GM12801 (cell line): ENCODE results near the gene SLF2.

Source experiments
- TF ChIP-seq, protein P1 (sequence below): IDR thresholded peaks from one replicate; pipeline ENCODE4 v1.5.1; 2011; ENCODE audit warnings: control low read depth; ENCODE audit not compliant: insufficient read length; ENCODE audit errors: extremely low read depth

The SLF2 gene

DNA sequence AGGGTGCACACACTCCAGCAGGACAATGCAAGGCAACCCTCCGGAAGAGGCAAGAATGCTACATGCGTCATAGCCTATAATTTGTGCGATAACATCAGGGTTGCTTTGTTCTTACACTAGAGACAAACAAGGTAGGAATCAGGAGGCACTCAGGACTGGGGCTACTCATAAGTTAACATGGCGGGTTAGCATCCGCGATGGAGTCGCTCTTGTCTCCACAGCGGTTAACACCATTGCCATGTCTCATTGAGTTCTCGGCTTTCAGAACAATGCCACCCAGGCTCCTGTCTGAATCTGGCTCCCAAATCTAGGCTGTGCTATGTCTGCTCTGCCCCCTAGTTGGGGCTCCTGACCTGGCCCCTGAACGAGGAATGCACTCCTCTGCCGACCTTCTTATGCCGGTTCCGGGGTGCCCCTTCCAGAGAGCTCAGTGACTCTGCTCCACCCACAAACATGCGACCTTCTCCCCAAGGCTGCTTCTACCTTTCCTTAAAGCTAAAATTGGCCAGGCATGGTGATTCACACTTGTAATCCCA lies 24.9 kb upstream of the SLF2 start:
- TF ChIP-seq, protein P1, sequence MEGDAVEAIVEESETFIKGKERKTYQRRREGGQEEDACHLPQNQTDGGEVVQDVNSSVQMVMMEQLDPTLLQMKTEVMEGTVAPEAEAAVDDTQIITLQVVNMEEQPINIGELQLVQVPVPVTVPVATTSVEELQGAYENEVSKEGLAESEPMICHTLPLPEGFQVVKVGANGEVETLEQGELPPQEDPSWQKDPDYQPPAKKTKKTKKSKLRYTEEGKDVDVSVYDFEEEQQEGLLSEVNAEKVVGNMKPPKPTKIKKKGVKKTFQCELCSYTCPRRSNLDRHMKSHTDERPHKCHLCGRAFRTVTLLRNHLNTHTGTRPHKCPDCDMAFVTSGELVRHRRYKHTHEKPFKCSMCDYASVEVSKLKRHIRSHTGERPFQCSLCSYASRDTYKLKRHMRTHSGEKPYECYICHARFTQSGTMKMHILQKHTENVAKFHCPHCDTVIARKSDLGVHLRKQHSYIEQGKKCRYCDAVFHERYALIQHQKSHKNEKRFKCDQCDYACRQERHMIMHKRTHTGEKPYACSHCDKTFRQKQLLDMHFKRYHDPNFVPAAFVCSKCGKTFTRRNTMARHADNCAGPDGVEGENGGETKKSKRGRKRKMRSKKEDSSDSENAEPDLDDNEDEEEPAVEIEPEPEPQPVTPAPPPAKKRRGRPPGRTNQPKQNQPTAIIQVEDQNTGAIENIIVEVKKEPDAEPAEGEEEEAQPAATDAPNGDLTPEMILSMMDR, result no peak

DNA sequence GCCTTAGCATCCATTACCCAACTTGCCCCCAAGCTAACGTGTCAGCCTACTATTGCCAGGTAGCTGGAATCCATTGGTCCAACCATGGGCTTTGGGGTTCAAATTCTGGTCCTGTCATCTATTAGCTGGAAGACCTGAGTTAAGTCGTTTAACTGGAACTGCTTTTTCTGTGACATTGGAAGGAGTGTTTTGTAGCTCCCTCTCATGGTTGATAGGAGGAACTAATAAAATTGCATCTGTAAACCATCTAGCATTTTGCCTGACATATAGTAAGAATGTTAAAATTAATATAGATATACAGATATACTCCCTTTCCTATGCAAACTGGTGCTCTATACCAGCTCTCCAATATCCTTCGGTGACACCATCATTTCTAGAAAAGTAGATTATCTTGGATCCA lies 23.8 kb upstream of the SLF2 start:
- TF ChIP-seq, protein P1, result no peak

DNA sequence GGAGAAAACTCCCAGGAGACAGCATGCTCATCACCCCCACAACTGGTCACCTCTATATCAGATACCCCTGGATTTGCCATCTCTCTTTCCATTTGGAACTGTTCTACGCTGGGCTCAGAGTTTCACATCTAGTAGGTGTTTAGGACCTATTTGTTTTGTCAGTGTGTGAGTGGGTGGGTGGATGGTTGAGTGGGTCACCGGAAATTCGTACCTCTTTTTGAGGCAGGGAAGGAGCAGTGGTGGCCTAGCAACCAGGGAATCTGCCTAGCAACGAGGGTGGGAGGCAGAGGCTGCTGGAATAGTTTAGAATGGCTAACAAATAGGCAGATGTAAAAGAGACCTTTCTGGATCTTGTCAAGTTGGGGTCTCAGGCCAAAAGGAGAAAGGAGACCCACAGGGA lies 23.2 kb upstream of the SLF2 start:
- TF ChIP-seq, protein P1, result no peak

DNA sequence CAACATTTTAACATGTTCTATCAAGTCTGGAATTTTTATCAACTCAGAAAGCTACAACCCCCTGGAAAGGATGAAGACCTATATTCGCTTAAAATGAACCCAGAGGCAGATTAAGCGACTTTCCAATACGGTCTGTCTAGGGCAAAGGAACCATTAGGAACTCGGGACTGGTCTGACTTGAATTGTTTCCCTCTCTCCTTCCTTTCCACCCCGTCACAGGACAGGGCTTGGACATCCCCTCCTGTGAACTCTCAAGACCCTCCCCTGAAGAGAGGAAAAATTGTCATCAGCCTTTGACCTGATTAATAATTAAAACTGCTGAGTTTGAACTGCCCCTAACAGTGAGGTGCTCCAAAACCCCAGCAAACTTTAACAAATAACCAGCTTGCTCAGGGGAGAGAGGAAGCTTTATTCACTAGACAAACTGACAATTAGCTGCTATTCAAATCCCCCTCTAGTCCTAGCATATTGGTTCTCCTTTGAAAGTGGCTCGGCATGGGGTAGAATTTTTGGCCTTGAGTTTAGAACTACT lies 22.6 kb upstream of the SLF2 start:
- TF ChIP-seq, protein P1, result no peak

DNA sequence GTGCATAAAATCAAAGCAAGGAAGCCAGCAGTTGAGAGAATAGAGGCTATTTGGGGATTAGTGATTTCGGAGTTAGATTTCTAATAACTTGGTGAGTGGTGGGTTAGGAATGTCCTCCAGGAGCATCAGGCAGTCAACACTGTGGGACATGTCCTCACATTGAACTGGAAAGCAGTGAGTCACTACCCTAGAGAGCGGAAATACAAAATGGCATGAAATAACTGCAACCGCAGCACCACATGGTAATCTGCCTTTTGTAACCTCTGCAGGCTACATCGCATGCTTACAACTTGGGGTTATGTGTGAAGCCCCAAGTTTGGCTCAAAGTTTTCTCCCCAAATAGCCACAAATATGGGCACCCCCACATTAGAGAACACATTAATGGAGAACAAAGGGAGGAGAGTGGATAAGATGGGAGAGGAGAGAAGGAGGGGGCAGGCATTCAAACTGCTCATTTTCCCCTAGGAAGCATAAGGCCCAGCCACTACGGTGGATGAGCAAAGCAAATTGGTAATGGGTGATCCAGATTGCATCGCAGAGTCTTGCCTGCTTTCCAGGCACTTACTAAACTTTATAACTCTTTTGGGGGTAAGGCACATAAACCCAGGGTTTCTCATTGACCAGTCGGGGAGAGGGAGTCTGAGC lies 22.0 kb upstream of the SLF2 start:
- TF ChIP-seq, protein P1, result no peak

DNA sequence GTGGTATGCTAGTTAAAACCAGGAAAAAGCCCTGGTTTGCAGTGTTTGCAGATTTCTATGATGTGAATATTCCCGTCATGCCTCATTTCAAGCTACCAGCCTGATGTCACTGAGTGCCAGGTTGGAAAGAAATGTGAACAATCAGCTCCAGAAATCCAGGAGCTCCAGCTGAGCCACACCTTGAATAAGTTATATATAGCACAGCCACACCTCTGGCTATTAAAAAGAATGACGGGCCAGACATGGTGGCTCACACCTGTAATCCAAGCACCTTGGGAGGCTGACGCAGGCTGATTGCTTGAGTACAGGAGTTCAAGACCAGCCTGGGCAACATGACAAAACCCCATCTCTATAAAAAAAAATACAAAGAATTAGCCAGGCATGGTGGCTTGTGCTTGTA lies 18.7 kb upstream of the SLF2 start:
- TF ChIP-seq, protein P1, result no peak

DNA sequence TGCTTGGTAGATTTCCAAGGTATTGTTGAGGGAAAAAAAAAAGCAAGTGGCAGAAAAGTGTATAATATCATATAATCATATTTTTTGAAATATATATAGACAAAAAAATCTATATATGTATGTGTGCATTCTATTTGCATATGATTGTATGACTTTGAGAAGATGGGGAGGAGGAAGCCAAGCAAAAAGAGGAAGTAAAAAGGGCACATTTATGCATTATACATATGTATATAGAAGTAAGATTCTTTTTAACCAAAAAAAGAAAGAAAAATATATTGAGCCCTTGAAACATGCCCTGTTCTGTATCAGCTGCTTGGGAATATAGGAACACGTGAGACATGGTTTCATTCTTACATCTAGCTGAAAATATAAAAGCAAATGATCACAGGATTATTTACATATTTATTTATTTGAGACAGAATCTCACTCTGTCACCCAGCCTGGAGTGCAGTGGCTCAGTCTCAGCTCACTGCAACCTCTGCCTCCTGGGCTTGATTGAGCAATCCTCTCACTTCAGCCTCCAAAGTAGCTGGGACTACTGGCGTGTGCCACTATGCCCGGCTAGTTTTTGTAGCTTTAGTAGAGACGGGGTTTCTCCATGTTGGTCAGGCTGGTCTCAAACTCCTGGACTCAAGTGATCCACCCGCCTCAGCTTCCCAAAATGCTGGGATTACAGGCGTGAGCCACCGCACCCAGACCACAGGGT lies 18.0 kb upstream of the SLF2 start:
- TF ChIP-seq, protein P1, result no peak
